AG10803 (cell line): Measurements from ENCODE around the gene REEP5.
A peak's percentile ranks its signal among the peaks of the same experiment; 100 is the strongest.

Experiments
- DNase-seq: peaks from one replicate; pipeline ENCODE4 v3.0.0; 2010; ENCODE audit warnings: low read depth
- H3K4me3 ChIP-seq: 2 replicates; pipeline ENCODE4 v1.5.1; 2011; ENCODE audit warnings: mild to moderate bottlenecking, low read length, control low read depth
- TF ChIP-seq, protein P1 (sequence below): conservative IDR thresholded peaks from 2 replicates; pipeline ENCODE4 v1.5.1; 2011; ENCODE audit warnings: mild to moderate bottlenecking, low read length, control low read depth, inconsistent platforms

The REEP5 gene

GRCh38 chr5:112918679-112919078 is 3.3 kb downstream of the REEP5 start:
- no peak overlapping the region for H3K4me3 ChIP-seq
- TF ChIP-seq, protein P1, sequence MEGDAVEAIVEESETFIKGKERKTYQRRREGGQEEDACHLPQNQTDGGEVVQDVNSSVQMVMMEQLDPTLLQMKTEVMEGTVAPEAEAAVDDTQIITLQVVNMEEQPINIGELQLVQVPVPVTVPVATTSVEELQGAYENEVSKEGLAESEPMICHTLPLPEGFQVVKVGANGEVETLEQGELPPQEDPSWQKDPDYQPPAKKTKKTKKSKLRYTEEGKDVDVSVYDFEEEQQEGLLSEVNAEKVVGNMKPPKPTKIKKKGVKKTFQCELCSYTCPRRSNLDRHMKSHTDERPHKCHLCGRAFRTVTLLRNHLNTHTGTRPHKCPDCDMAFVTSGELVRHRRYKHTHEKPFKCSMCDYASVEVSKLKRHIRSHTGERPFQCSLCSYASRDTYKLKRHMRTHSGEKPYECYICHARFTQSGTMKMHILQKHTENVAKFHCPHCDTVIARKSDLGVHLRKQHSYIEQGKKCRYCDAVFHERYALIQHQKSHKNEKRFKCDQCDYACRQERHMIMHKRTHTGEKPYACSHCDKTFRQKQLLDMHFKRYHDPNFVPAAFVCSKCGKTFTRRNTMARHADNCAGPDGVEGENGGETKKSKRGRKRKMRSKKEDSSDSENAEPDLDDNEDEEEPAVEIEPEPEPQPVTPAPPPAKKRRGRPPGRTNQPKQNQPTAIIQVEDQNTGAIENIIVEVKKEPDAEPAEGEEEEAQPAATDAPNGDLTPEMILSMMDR, result no peak
- DNase-seq, result no peak

DNA sequence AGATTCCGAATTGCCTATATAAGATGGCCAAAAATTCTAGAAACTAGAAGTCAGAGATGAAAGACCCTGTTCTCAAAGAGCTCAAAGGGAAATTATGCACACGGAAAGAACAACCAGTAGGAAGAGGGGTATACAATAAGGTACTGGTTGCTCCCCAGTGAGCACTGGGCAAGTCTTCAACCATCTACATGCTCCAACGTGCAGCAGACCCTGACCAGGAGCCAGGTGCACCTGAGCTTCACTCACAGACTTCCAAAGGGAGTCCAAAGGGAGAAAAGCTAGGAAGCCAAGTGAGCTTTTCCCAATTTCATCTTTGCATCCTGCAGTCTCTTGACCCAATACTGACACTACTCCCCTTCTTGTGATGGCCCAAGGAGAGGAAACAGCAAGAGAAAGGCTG is 3.9 kb downstream of the REEP5 start:
- DNase-seq, result no peak
- TF ChIP-seq, protein P1, result no peak

DNA sequence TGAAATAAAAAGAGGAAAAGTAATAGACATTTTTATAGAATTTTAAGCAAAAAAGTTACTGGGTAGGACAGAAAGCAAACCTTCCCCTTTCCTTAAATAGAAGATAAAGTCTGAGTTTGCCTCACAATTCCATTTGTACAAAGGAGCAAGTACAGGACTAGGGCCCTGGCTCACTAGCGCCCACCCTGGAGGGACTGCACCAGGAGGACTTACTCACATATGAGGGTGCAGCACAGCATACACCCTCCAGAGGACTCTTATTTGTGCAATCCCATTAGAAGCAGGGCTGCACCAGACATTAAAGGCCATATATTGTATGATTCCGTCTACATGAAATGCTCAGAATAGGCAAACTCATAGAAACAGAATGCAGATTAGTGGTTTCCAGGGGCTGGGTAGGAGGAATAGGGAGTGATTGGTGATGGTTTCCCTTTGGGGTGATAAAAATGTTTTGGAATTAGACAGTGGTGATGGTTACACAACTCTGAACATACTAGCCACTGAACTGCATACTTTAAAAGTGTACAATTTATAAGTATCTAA is 4.5 kb downstream of the REEP5 start:
- DNase-seq, result peak; percentile 55
- TF ChIP-seq, protein P1, result peak; percentile 15
- H3K4me3 ChIP-seq, result no peak overlapping the region

More for the DNA sequence above, 3.9 kb downstream of the REEP5 start:
- no peak overlapping the region for H3K4me3 ChIP-seq

DNA sequence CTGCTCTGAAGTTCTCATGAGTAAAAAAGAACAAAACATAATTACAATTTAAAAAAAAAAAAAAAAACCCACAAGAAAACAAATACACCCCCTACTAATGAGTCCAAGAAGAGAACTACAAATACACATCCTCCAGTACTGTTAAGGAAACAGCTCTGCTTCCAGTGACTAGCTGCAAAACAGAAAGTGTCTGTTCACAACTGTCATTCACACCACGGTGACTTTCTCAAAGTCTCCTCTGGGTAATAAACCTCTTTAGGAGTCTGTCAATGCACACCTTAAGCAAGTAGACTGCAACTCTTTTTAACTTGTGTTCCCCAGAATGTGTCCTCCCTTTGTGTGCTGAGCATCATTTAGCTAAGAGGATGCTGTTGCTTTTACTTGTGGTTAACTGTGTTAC is 6.2 kb downstream of the REEP5 start:
- TF ChIP-seq, protein P1, result no peak
- no peak overlapping the region for H3K4me3 ChIP-seq
- DNase-seq, result no peak

- TF ChIP-seq, protein P1, result no peak
- DNase-seq, result no peak
- H3K4me3 ChIP-seq, result no peak overlapping the region
Measured at GRCh38 chr5:112914584-112914983, 7.4 kb downstream of the REEP5 start.

- TF ChIP-seq, protein P1, result no peak
- DNase-seq, result no peak
- H3K4me3 ChIP-seq, result no peak overlapping the region
Measured at GRCh38 chr5:112910529-112910928, 11.5 kb downstream of the REEP5 start.

DNA sequence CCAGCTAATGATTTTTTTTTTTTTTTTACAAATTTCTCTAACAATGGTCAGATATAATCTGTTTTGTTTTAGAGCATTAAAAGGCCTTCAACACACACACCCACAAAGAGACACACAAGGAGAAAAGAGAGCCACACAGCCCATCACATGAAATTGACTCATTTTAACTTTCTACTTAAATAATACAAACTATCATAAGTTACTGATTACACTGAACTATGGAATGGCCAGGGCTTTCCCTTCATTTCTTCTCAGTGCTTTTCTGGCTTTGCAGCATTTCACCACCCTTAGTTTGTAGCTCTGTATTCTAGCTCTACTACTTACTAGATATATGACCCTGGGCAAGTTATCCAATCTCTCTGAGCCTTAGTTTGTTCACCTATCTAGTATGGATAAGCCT is 13.2 kb downstream of the REEP5 start:
- H3K4me3 ChIP-seq, result no peak overlapping the region
- TF ChIP-seq, protein P1, result no peak
- DNase-seq, result no peak
